Activated CD4-positive, CD25-positive, alpha-beta regulatory T cell treated with anti-CD3 and anti-CD28 coated beads, Interleukin-2, amount 50 U/mL, for 16 hours (primary cell): ENCODE data around the gene LAMP2.
"Not testable (repeated sequence)": the region's sequence is repeated elsewhere in the genome, so short reads cannot be mapped to it uniquely, and the experiment has no call there.

Source experiments
- DNase-seq: peaks from one replicate; pipeline ENCODE4 v3.0.0-alpha.2; 2020; ENCODE audit warnings: low read depth, low spot score

The LAMP2 gene

DNA sequence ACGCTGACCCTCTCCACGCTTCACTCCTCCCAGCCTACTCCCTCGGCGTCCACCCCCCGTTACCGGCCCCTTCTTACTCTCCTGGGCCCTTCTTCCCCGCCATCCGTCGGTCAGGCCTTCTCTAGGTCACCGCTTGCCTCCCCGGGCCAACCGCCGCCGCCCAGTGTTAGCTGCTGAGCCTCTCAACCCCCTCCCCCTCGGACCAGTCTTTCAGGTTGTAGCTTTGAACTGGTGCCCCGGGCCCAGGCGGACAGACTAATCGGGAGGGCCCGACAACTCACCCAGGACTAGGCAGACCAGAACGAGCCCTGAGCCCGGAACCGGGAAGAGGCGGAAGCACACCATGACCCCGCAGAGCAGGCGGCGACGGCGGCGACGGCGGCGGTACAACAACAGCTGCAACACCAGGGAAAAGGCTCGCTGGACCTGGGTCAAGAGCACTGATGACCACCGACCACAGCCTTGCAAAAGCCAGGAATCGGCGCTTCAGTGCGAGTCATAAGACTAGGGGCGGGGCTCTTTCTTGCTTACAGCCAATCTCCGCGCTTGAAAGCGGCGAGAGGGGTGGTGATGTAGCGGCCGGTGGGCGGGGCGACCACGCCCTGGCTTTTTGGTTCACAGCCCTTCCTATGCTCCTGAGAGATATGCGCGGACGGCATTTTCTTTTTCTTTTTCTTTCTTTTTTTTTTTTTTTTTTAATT, at the start of gene LAMP2:
Gene LAMP2, minus strand, starts transcription at position 472 of the 701 bp plus-strand sequence. Its CDS starts 127 bp downstream, at position 345.
- DNase-seq: peak; percentile 63

- no peak for DNase-seq
Measured at GRCh38 chrX:120517936-120518335, 48.8 kb upstream of the LAMP2 start.

DNA sequence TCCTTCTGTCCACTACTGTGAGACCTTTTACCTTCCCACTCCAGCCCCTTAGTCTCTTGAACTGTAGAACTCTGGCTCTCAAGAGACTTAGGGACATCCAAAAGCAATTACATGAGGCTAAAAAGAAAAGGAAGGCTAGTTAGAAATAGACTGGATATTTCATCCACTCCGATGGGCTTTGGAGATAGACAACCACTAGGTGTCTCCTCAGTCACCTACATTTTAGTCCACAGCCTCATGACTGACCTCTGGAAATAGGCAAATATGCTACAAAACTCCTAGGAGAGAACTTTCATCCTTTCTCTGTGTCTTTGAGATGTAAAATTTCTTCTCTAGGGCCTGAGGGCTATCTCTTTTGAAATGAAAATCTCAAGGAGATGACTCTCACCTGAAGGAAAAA, 45.1 kb upstream of the LAMP2 start:
- no peak for DNase-seq

- no peak for DNase-seq
Measured at GRCh38 chrX:120512627-120513026, 43.5 kb upstream of the LAMP2 start.

GRCh38 chrX:120512222-120512621, 43.1 kb upstream of the LAMP2 start:
- DNase-seq: no peak

DNA sequence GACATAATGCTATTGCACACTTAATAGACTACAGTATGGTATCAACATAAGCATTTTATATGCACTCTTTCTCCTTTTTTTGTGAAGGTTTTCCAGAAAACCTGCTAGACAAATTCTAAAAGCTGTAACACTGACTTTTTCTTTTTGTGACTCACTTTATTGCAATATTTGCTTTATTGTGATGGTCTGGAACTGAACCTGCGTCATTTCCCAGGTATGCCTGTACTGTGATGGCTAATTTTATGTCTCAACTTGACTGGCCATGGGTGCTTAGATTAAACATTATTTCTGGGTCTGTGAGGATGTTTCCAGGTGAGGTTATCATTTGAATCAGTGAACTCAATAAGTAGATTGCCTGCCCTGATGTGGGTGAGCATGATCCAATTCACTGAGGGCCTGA, 35.5 kb upstream of the LAMP2 start:
- DNase-seq: no peak

DNA sequence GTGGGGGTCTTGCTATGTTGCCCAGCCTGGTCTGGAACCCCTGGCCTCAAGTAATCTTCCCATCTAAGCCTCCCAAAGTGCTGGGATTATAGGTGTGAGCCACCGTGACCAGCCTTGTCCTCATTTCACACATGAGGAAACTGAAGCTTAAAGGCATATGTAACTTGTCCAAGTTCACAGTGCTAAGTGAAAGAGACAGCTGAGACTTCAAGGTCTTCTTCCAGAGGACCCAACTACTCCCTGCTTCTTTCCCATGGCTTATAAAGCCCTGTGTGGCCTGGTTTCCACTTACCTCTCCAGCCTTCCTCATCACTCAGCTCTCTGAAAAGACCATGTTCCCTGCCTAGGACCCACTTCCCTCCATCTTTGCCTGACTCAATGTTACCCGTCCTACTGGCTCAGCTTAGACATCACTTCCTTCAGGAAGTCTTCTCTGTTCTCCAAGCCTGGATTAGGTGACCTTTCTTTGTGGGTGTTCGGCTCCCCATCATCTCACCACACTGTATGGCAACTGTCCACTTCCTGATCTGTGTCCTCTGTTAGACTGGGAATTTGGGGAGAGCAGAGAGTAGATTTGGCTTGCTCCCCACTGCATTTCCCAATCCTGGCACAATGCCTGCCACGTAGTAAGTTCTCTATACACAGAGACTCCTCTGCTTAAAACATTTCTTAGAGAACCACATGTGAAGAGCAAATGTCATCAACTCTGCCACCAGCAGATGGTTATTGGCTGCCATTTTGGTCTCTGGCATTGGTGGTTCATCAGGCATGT, 30.4 kb upstream of the LAMP2 start:
- no peak for DNase-seq

- DNase-seq: not testable (repeated sequence)
Measured at GRCh38 chrX:120490119-120490518, 21.0 kb upstream of the LAMP2 start.

GRCh38 chrX:120486786-120487185, 17.7 kb upstream of the LAMP2 start:
- no peak for DNase-seq

DNA sequence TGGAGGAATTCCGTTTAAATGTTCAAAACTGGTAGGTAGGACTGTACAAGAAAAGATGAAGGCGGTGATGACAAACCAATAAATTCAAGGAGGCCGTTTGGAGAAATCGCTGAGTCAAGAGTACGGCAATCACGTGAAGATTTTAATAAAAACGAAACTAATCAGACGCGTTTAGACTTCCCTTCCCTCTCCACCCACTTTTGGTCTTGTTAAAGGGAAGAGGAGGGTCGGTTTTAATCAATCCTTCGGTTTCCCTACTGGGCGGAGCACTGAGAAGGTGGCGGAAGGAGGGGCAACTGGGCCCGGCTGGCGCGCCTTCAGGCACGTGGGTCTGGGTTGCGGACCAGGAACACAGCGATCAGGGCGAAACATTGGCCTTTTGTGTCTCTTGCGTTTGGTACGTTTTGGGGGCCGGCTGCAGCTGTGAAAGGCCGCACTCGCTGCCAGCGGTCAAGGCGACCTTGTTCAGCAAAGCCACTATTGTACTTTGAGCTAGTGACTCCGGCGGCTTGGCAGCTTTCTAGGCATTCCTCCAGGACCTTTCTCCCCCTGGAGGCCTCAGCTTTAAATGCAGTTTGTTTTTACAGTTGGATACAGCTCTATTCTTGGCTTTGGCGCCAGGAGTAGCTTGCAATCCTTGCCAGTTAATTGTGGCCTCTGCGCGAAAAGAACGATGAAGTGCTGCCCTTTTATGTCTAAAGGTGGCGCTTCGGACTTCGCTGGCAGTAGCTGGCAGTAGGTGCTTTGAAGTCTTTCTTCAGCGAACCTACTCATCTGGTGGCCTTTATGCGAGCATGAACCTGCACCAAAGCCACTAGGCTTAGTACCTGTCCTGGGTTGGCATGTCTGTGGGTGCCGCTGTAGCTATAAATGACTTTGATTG, 16.8 kb upstream of the LAMP2 start:
- DNase-seq: peak; percentile 13

- DNase-seq: no peak
Measured at GRCh38 chrX:120485315-120485637, 16.2 kb upstream of the LAMP2 start.

DNA sequence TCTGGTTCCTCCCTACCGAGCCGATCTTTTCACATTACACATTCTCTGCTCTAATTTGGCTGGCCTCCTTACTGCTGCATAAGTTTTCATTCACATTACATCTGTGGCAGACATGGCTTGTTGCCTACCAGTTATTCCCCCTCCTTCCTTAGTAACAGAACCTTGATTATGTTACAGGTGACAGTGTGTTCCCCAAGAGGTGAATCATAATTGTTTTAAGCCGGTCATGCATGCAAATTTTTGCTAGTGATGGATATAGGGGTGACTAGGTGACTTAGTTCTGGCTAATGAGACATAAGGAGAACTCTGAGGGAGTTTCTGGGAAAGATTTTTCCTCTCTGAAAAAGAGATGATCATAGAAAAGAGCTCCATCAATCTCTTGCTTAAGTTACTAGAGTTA, 8.4 kb upstream of the LAMP2 start:
- no peak for DNase-seq

GRCh38 chrX:120476714-120477113, 7.6 kb upstream of the LAMP2 start:
- DNase-seq: no peak

GRCh38 chrX:120475447-120475846, 6.4 kb upstream of the LAMP2 start:
- not testable (repeated sequence) for DNase-seq

DNA sequence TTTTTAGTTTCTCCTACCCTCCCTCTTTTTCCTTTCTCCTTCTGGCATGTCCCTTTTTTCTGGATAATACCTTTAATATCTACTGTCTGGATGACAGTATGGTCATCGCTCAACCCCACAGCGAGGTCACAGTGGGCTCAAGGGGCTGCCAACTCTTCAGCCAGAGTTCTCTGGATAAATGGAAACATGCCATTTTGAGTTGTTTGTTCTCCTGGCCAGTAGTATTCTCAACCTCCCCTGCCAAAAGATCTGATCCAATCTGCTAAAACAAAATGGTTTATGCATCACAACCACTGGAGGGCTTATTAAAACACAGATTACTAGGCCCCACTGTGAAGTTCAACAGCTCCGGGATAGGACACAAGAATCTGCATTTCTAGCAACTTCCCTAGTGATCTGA, 5.0 kb upstream of the LAMP2 start:
- DNase-seq: no peak

GRCh38 chrX:120469657-120470056, 561 bp upstream of the LAMP2 start:
- DNase-seq: not testable (repeated sequence)

DNA sequence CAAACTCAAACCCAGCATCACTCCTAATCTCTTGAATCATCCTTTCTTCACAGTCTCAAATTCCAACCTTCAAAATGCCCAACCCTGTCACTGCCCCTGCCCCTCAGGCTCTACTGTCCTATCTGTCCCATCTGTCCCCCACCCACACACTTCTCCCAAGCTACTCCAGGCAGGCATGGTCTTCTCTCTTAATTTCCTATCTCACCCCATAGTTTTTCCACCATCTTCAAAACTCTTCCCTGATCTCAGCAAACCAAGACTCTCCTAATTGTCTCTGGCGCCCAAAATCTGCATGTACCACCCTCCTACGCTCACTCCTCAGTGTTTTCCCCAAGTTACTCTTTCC, 644 bp downstream of the LAMP2 start:
- no peak for DNase-seq

DNA sequence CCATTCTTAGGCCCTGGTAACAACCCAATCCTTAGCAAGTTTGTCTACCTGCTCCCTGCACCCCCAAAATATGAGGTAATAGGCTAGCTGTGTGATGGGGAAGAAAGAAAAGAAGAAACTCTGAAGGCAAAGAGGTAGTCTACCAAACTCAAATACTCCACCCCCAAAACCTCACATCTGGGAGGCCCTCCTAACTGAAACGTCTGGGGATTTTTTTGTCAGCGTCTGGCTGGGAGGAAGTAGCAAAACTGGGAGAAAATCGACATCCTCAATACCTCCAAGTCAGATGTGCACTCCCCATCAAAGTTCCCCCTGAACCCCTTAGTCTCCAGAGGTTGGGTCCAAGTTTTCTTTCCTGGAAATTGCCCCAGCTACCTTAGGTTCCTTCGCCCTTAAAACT, 1.0 kb downstream of the LAMP2 start:
- DNase-seq: no peak

- no peak for DNase-seq
Measured at GRCh38 chrX:120464411-120464810, 4.7 kb downstream of the LAMP2 start.

GRCh38 chrX:120463241-120463640, 5.9 kb downstream of the LAMP2 start:
- no peak for DNase-seq

GRCh38 chrX:120462370-120462769, 6.7 kb downstream of the LAMP2 start:
- DNase-seq: no peak

DNA sequence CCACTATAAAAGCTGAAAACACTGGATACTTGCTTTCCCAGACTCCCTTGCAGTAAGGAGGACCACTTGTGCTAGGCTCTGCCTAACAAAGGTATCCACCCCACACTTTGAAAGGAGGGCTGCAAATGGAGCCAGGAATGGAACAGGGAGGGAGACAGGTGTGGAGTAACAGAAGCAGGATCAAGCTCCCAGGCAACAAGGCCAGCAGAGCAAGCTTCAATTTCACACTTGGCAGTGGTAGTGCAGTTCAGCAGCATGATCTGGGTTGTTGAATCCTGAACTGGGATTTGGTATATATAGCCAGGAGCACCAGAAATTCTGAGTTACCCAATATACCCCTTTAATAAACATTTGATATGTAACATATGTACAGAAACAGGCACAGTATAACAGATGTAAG, 9.8 kb downstream of the LAMP2 start:
- no peak for DNase-seq
